ENCODE measurements around the gene NAP1L1.
"Not testable (repeated sequence)": the region's sequence is repeated elsewhere in the genome, so short reads cannot be mapped to it uniquely, and the experiment has no call there.

NAP1L1 gene

GRCh38 chr12:76020281-76020680 is 64.2 kb downstream of the NAP1L1 start:
- DNase-seq: peak; percentile 5 to 47 (median 24)

DNA sequence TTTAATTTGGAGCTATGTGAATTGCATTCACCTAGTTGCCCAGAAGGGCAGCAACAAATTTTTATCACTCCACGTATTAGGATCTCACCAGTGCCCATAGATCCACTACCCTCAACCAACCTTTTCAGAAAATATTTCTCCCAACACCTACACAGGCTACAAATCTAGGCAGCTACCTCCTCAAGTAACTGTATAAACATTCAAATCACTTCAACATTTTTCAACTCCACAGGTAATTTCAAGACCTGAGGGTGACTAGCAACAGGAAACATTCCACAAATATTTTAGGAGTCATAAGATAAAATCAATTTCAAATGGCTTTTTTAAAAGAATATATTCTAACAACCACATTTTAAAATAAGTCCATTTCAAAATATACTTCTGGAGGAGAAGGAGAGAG is 65.8 kb downstream of the NAP1L1 start:
- no peak for DNase-seq

- no peak for DNase-seq
Measured at GRCh38 chr12:76018111-76018510, 66.4 kb downstream of the NAP1L1 start.

DNA sequence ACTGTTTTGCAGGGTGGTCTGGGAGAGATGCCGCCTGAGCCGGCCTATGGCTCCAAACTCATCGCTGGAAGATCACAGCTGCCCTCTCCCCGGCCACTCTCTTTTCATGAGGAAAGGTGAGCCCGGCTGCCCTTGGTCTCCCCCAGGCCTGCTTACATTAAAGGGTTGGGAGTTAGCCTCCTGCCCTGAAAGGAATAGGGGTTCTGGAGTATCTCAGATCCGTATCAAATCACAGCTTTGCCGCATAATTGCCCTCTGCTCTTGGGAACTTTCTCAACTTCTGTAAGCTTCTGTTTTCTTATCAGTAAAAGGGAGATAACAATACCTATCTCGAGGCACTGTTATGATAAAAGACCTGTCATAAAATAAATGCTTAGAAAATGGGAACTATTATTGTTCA is 70.5 kb downstream of the NAP1L1 start:
- no peak for DNase-seq

DNA sequence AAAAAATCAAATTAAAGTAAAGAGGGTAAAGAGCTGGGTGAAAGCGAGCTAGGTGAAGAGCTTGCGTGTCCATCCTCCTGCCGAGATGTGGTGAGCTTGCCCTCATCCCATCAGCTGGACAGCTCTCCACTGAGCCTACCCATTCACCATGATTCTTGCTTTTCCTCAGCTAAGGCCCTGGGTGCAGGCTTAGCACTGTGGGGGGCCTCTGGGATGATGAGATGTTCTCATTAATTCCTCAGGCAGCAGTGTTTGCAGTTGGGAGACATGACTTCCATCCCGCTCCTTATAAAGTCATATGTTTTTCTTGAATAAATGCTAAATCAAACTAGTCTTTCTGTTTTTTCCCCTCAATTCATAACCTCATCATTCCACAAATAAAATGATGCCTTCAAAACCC is 70.9 kb downstream of the NAP1L1 start:
- DNase-seq: no peak

DNA sequence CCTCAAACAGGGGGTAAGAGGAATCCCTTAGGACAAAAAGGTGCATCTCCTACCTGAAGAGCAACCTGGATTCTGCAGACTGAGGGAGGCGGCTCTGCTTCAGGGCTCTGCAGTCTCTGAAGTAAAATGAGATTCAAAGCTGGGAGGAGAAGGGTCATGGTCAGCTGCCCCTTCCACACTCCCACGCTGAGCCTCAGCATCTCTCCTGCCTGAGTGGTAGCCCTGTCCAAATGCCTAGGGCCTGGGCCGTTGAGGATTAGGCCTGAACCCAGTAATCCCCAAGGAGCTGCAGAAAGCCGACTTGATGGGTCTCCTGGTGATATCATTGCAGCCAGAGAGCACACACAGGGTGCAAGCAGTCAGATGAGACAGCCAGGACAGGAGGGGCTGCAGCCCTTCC is 71.8 kb downstream of the NAP1L1 start:
- no peak for DNase-seq

DNA sequence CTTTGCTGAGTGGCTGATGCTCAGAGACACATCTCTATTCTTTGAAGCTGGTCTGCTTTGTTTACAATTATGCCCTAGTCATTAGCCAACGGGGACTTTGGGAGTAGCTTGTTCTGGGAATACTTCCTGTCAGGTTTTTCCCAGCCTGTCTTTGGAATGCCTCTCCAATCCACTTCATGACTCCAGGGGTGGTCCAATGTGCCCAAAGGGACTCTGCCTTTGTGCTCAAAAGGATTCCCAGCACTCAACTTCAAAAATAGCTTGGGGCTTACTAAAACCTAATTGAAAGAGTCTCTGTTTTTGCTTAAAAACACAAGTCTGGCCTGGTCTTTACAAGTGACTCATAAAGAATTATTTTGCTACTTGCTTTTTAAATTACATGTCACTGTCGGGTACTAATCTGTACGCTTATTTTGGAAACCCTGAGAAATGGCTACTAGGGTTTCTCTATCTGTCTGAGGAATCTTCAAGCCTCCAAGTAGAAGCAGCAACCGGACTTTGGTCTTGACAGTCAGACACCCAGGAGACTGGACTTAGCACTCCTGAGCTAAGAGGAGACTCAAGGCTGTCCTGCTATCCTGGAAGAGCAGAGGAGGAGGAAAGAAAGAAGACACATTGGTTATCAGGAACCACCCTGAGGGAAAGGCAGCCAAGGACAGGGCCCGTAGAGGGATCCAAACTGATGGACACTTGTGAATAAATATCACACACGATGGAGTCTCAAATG is 73.6 kb downstream of the NAP1L1 start:
- DNase-seq: no peak

DNA sequence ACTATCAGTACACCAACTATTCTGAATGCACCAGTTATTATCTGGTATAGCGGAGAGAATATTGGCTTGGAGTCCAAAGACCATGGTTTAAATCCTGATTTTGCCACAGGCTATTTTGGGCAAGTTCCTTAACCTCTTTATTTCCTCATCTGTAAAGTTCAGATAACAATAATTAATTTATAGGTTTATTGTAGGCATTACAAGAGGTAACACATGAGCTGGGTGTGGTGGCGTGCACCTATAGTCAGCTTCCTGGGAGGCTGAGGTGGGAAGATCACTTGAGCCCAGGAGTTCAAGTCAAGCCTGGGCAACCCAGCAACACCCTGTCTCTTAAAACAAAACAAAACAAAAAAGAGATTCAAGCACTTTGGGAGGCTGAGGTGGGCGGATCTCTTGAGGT is 76.1 kb downstream of the NAP1L1 start:
- DNase-seq: no peak

DNA sequence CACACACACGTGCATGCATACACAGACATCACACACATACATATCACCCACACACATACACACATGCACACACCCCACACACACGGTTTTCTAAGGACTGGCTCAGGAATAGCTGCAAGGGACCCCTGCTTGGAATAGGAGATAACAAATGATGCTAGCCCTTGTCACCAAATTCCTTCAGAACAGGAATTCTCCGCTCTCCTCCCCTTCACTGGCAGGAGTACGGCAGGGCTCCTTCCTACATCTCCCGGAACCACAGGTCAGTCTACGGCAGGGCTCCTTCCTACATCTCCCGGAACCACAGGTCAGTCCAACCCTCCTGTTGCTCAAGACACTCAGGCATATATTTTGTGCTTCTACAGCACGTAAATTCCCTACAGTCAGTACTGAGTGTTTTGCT is 76.8 kb downstream of the NAP1L1 start:
- DNase-seq: no peak

DNA sequence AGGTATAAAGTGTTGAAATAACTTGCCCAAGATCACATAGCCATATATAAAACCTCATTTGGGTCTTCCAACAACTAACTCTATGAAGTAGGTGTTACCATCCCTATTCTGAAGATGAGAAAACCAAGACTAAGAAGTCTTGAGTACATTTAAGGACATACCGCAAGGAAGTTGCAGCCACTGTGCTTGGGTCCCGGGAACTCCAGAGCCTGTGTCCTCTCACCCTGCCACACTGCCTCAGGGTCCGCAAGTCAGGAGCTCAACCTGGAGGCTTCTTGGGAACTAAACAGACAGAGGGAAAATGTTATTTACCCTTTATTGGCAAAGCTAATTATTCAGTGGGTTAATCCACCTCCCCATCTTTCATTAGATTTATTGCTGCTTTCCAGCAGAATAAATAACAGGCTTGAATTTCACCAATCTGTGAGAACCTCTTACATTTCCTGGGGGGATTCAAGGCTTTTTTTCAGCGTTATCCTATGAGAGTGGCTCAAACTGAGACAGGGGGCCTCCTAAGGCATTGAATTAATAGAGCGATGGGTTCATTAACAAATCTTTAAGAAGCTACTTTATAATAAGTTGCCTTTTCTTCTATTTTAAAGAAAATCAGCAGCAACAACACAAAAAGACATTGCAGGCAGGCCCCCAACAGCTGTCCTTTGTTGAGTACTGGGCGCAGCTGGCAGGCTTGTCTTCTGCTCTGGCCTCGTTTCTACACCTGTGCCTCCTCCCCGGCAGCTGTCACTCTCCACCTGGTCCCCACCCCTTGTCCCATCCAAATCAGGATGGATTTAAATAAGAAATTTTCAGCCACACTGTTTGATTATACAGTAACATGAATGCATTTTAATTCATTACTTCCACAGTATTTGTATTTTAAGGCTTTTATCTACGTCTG is 78.2 kb downstream of the NAP1L1 start:
- no peak for DNase-seq

DNA sequence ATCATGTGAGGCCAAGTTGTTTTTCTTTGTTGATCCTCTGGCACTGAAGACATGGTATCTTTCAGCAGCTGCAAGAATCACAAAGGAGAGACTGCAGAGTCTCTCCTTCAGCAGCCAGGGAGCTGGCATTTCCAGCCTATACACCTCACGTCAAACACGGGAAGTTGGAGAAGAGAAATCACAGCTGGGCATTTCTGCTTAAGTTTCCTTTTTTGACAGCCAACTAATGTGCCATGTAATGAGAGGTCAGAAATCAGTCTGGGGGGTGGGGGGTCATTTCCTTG is 81.2 kb downstream of the NAP1L1 start:
- DNase-seq: no peak

- DNase-seq: no peak
Measured at GRCh38 chr12:76002598-76003354, 81.7 kb downstream of the NAP1L1 start.

GRCh38 chr12:75998292-75999063 is 86.0 kb downstream of the NAP1L1 start:
- DNase-seq: no peak

- DNase-seq: no peak
Measured at GRCh38 chr12:75997658-75998057, 86.8 kb downstream of the NAP1L1 start.

DNA sequence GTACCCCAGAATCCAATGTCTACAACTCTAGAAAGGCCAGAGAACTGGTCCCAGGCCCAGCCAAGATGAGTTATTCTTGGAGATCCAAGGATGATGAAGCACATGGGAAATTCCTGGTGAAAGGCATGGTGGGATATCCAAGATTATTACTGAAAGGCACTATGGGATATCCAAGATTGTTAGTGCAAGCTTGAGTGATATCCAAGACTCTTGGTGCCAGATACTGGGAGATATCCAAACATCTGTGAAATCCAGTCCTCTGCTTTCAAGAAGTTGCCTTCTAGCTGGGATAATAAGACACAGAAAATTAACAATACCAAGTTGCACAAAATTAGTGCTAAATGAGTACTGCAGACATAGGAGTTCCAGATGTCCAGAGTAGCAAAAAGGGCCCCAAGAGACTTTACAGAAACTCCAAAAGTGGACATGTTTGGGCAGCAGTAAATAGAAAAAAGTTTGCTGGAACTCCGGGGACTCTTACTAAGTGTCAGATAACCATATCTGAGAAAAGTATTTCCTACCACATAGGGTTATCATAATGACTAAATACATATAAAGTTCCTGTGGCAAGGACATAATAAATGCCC is 87.5 kb downstream of the NAP1L1 start:
- no peak for DNase-seq

DNA sequence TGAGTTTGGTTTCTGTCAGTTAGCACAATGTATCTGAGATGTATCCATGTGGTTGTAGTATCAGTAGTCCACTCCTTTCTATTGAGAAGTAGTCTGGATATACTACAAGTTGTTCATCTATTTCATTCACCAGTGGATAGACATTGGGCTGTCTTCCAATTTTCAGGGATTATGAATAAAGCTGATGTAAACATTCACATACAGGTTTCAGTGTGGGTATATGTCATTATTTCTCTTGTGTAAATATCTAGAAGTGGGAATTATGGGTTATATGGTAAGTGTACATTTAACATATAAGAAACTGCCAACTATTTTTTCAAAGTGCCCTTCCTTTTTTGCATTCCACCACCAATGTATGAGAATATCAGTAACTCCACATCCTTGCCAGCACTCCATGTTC is 88.8 kb downstream of the NAP1L1 start:
- no peak for DNase-seq

- DNase-seq: no peak
Measured at GRCh38 chr12:75994069-75994740, 90.3 kb downstream of the NAP1L1 start.

DNA sequence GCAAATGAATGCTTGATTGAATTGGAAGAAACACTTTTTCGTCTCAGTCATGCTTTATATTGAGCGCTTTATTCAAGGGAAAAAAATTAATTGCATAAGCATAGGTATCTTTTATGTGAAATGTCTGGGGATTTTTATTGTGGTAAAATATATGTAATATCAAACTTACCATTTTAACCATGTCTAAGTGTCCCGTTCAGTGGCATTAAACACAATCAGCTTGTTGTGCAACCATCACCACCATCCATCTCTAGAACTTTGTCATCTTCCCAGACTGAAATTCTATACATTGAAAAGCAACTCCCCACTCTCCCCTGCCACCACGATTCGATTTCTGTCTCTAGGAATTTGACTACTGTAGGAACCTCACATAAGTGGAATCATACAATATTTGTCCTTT is 92.7 kb downstream of the NAP1L1 start:
- DNase-seq: no peak

GRCh38 chr12:75990189-75990912 is 94.1 kb downstream of the NAP1L1 start:
- DNase-seq: no peak

- not testable (repeated sequence) for DNase-seq
Measured at GRCh38 chr12:75987709-75988108, 96.8 kb downstream of the NAP1L1 start.

All from activated CD4-positive, CD25-positive, alpha-beta regulatory T cell (primary cell).